ENCODE measurements around the gene BICDL1.

DNA sequence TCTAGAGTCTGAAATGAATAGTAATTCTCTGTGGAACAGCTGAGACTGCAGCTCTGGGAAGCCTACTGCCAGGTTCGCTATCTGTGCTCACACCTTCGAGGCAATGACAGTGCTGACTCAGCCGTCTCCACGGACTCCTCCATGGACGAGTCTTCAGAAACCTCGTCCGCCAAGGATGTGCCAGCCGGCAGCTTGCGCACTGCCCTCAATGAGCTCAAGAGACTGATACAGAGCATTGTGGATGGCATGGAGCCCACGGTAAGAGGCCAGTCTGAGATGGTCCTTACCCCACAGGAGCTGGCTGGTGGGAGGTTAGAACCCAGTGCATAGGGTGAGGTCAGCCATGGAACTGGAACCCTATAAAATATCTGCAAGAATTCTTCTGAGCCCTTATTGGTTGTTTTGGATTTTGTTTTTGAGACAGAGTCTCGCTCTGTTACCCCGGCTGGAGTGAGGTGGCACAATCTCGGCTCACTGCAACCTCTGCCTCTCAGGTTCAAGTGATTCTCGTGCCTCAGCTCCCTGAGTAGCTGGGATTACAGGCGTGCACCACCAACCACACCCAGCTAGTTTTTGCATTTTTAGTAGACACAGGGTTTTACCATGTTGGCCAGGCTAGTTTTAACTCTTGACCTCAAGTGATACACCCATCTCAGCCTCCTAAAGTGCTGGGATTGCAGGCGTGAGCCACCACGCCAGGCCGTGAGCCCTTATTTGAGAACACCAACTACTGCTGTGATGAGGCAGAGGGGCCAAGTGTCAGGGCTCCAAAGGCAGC is 83.6 kb downstream of the BICDL1 start:
- TF ChIP-seq, protein P1, sequence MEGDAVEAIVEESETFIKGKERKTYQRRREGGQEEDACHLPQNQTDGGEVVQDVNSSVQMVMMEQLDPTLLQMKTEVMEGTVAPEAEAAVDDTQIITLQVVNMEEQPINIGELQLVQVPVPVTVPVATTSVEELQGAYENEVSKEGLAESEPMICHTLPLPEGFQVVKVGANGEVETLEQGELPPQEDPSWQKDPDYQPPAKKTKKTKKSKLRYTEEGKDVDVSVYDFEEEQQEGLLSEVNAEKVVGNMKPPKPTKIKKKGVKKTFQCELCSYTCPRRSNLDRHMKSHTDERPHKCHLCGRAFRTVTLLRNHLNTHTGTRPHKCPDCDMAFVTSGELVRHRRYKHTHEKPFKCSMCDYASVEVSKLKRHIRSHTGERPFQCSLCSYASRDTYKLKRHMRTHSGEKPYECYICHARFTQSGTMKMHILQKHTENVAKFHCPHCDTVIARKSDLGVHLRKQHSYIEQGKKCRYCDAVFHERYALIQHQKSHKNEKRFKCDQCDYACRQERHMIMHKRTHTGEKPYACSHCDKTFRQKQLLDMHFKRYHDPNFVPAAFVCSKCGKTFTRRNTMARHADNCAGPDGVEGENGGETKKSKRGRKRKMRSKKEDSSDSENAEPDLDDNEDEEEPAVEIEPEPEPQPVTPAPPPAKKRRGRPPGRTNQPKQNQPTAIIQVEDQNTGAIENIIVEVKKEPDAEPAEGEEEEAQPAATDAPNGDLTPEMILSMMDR (IDR thresholded peaks at IDR 0.05; ENCODE audit: extremely low read depth in 1 of 2, insufficient read depth in 1 of 2, low read depth in 1 of 2, low read length in 2 of 2) = no peak
- no peak for TF ChIP-seq POLR2A (IDR thresholded peaks at IDR 0.05; ENCODE audit: low read depth, low read length)
- TF ChIP-seq, protein P2, sequence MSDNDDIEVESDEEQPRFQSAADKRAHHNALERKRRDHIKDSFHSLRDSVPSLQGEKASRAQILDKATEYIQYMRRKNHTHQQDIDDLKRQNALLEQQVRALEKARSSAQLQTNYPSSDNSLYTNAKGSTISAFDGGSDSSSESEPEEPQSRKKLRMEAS (IDR thresholded peaks at IDR 0.05; ENCODE audit: insufficient read depth, insufficient read length) = no peak

Data from endothelial cell of umbilical vein (primary cell).